Measurements from ENCODE around the gene OR10K2. TPM values are rescaled to one million over a fixed set of nuclear protein-coding genes. Genes with fewer than 3 reads are reported as not detected.

OR10K2 gene
- total and polyA plus RNA-seq, 2 of the 4 experiments (the other 2 are of a cell fraction), result not detected

DNA sequence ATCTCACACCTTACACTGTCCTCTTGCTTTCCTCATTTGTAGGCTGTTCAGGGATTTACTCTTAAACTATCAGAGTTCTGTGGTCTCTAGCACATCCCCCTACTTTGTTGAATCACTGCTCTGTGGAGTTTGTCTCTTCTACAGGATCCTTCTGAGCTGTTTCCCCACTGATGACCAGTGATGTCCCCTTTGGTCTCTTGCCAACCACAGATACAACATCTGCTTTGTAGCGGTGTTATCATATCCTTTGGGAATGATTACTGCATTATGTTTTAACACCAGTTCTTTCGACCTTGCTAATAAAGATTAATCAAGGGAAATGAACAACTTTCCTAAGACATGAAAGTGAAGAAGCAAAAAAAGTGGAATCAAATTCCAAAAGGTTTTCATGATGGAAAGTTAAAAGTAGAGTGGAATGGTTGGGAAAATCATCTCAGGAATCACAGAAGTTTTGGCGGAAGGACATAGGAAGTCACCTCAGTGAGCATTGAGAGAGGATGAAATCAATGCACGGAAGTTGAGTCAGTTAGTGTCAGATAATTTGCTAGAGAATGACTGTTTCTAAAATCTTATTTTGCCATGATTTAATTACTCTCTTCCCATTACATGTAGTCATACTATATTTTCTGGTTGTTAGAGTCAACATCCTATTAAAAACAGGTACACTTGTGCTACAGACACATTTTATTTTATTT is 11.2 kb downstream of the OR10K2 start:
- no peak overlapping the region for H3K4ac ChIP-seq (ENCODE audit: low read depth, low read length)
- in situ Hi-C loops (cut with MboI; ENCODE audit: low sequenced_read_pairs), result no loop called here
- H2BK15ac ChIP-seq (ENCODE audit: low read depth, low read length), result no peak overlapping the region
- H2BK20ac ChIP-seq (ENCODE audit: low read depth, low read length), result no peak overlapping the region
- H4K91ac ChIP-seq (ENCODE audit: insufficient read depth, low read depth, low read length), result no peak overlapping the region
- no peak overlapping the region for H3K27ac ChIP-seq (ENCODE audit: insufficient read depth, low read length)
- H3K27me3 ChIP-seq (ENCODE audit: control insufficient read depth, insufficient read depth, low read length), result no peaks in the 10 kb centered on the region
- ATAC-seq (ENCODE audit: low read depth) (no peak), DNase-seq (no peak)
- H3K23ac ChIP-seq (ENCODE audit: low read depth, low read length), result no peak overlapping the region
- POLR2A ChIA-PET (ENCODE audit: unreplicated experiment), result no interaction called here
- CTCF ChIA-PET, result no interaction called here
- H3K4me3 ChIP-seq (ENCODE audit: insufficient read depth, low read depth, low read length), result no peak overlapping the region
- H3K18ac ChIP-seq (ENCODE audit: low read depth, low read length), result no peak overlapping the region
- H3K36me3 ChIP-seq (ENCODE audit: control insufficient read depth, insufficient read depth, low read length), result no peaks in the 10 kb centered on the region
- no peaks in the 10 kb centered on the region for H3K9me1 ChIP-seq (ENCODE audit: insufficient read depth, low read length)
- H2BK120ac ChIP-seq (ENCODE audit: low read depth, low read length), result no peak overlapping the region
- intact Hi-C loops (cut with micrococcal nuclease), result no loop called here
- no peaks in the 10 kb centered on the region for H4K20me1 ChIP-seq (ENCODE audit: insufficient read depth, low read length)
- H3K9ac ChIP-seq (ENCODE audit: low read depth, low read length), result no peak overlapping the region
- H3K4me2 ChIP-seq (ENCODE audit: low read depth, low read length), result no peak overlapping the region
- H4K8ac ChIP-seq (ENCODE audit: low read depth in 2 of 2, low read length in 2 of 2), result no peak overlapping the region
- no peak overlapping the region for H3K56ac ChIP-seq (ENCODE audit: extremely low read depth, insufficient read depth, low read length)
- dilution Hi-C loops (cut with HindIII; ENCODE audit: low sequenced_read_pairs, unreplicated experiment), result no loop called here
- no CpG with 5 or more reads among the region's 4 CpGs for WGBS, 2 experiments (ENCODE audit: extremely low coverage in 2 of 2, insufficient read length in 1 of 2)
- TF ChIP-seq RAD21 (IDR thresholded peaks at IDR 0.05; ENCODE audit: low read length) (no peak), MAZ (IDR thresholded peaks at IDR 0.05; ENCODE audit: borderline replicate concordance, low read depth, low read length) (no peak), CEBPB (IDR thresholded peaks at IDR 0.05; ENCODE audit: low read depth, low read length) (no peak), NFE2L2 (IDR thresholded peaks at IDR 0.05; ENCODE audit: low read depth, low read length) (no peak), ELK1 (IDR thresholded peaks at IDR 0.05; ENCODE audit: borderline replicate concordance, low read depth, low read length) (no peak), FOS (IDR thresholded peaks at IDR 0.05; ENCODE audit: low read depth, low read length) (no peak), MAFK (IDR thresholded peaks at IDR 0.05; ENCODE audit: low read depth, low read length) (no peak), MXI1 (IDR thresholded peaks at IDR 0.05; ENCODE audit: borderline replicate concordance, low read depth, low read length) (no peak), RFX5 (IDR thresholded peaks at IDR 0.05; ENCODE audit: low read depth, low read length) (no peak), SMC3 (IDR thresholded peaks at IDR 0.05; ENCODE audit: low read depth, low read length) (no peak), USF2 (IDR thresholded peaks at IDR 0.05; ENCODE audit: low read depth, low read length) (no peak), BHLHE40 (IDR thresholded peaks at IDR 0.05; ENCODE audit: low read depth, low read length) (no peak), CHD1 (IDR thresholded peaks at IDR 0.05; ENCODE audit: low read depth, low read length) (no peak), RCOR1 (IDR thresholded peaks at IDR 0.05; ENCODE audit: insufficient replicate concordance, low read length) (no peak)
- TF ChIP-seq, protein P1, sequence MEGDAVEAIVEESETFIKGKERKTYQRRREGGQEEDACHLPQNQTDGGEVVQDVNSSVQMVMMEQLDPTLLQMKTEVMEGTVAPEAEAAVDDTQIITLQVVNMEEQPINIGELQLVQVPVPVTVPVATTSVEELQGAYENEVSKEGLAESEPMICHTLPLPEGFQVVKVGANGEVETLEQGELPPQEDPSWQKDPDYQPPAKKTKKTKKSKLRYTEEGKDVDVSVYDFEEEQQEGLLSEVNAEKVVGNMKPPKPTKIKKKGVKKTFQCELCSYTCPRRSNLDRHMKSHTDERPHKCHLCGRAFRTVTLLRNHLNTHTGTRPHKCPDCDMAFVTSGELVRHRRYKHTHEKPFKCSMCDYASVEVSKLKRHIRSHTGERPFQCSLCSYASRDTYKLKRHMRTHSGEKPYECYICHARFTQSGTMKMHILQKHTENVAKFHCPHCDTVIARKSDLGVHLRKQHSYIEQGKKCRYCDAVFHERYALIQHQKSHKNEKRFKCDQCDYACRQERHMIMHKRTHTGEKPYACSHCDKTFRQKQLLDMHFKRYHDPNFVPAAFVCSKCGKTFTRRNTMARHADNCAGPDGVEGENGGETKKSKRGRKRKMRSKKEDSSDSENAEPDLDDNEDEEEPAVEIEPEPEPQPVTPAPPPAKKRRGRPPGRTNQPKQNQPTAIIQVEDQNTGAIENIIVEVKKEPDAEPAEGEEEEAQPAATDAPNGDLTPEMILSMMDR (conservative IDR thresholded peaks at IDR 0.05; ENCODE audit: low read depth, low read length), result no peak
- H2BK5ac ChIP-seq (ENCODE audit: low read depth, low read length, poor library complexity, severe bottlenecking), result no peak overlapping the region
- H3K9me3 ChIP-seq (ENCODE audit: control insufficient read depth, insufficient read depth, low read length), result no peaks in the 10 kb centered on the region
- no peaks in the 10 kb centered on the region for H3K79me1 ChIP-seq (ENCODE audit: low read depth in 1 of 2, low read length in 2 of 2)
- no peak overlapping the region for H2AFZ ChIP-seq (replicated peaks; ENCODE audit: low read length, poor library complexity)
- no peak overlapping the region for H4K5ac ChIP-seq (ENCODE audit: low read depth, low read length)
- no peak overlapping the region for H2AK9ac ChIP-seq (replicated peaks; ENCODE audit: low read depth, low read length, poor library complexity)
- no peak overlapping the region for H3K14ac ChIP-seq (replicated peaks; ENCODE audit: low read depth, low read length)
- no peak overlapping the region for H2AK5ac ChIP-seq (ENCODE audit: low read depth, low read length)
- no peaks in the 10 kb centered on the region for H3K4me1 ChIP-seq (ENCODE audit: control insufficient read depth, insufficient read depth, low read length)
- BruUV-seq (replicated peaks), result no TSS peak

Data from IMR-90 (cell line).